HEK293 (cell line): Measurements from ENCODE around the gene GET3.

Experiments used
- CTCF ChIA-PET: fragments of 350-600 bp; formaldehyde crosslinking; extraction: SDS; loops from one replicate; lab custom pipeline; 2021; ENCODE audit warnings: antibody characterized with exemption; lab: Yijun Ruan, JAX
- POLR2A ChIA-PET: fragments of 300-600 bp; formaldehyde crosslinking; extraction: SDS; loops from one replicate; lab custom pipeline; 2020; ENCODE audit warnings: antibody characterized with exemption, inconsistent platforms; lab: Yijun Ruan, JAX
- H3K27ac ChIP-seq: fragments of 200-500 bp; sonication (Bioruptor generic); 2 replicates; pipeline ENCODE4 v1.5.1; 2014; ENCODE audit warnings: low read depth, low read length, control low read depth, inconsistent platforms; ENCODE audit errors: extremely low read depth
- H3K36me3 ChIP-seq, 2 experiments: fragments of 200-500 bp in 1 of 2; sonication (Bioruptor generic) in 1 of 2; 1 replicate in 1 of 2; 2 replicates in 1 of 2; pipeline ENCODE4 v1.5.1; 2014 to 2017; ENCODE audit warnings: inconsistent platforms in 2 of 2, low read length in 2 of 2; ENCODE audit not compliant: control insufficient read depth in 2 of 2, insufficient read depth in 1 of 2
- H3K4me1 ChIP-seq: fragments of 200-500 bp; sonication (Bioruptor generic); 2 replicates; pipeline ENCODE4 v1.5.1; 2014; ENCODE audit warnings: mild to moderate bottlenecking, low read length, inconsistent platforms; ENCODE audit not compliant: control insufficient read depth, insufficient read depth
- H3K4me3 ChIP-seq: 2 replicates; pipeline ENCODE4 v1.5.1; 2011; ENCODE audit warnings: low read depth, mild to moderate bottlenecking, control low read depth, low read length, moderate library complexity
- H3K9me3 ChIP-seq: fragments of 200-500 bp; sonication (Bioruptor generic); 2 replicates; pipeline ENCODE4 v1.5.1; 2014; ENCODE audit warnings: low read depth, low read length, inconsistent platforms; ENCODE audit not compliant: control insufficient read depth, insufficient read depth
- ELK4 ChIP-seq: IDR thresholded peaks from 2 replicates; pipeline ENCODE4 v1.6.1; 2011; ENCODE audit warnings: mild to moderate bottlenecking, low read depth, low read length, borderline replicate concordance
- HOXD13 ChIP-seq: sonication (generic); formaldehyde crosslinking; IDR thresholded peaks from 2 replicates; pipeline ENCODE4 v1.8.0; 2022; ENCODE audit warnings: missing genetic modification reagents, borderline replicate concordance
- IKZF3 ChIP-seq: fragments of 450-650 bp; IDR thresholded peaks from 2 replicates; pipeline ENCODE4 v1.5.0; 2018; ENCODE audit warnings: missing biosample characterization, mild to moderate bottlenecking, missing genetic modification characterization, moderate library complexity
- PBX3 ChIP-seq: sonication (generic); formaldehyde crosslinking; IDR thresholded peaks from 2 replicates; pipeline ENCODE4 v1.8.1; 2022; ENCODE audit warnings: mild to moderate bottlenecking, moderate library complexity, missing genetic modification reagents
- SP2 ChIP-seq: fragments of 450-650 bp; formaldehyde crosslinking; IDR thresholded peaks from 2 replicates; pipeline ENCODE4 v1.5.1; 2016; ENCODE audit warnings: missing biosample characterization, missing genetic modification characterization
- ZBTB17 ChIP-seq: fragments of 450-650 bp; formaldehyde crosslinking; IDR thresholded peaks from 2 replicates; pipeline ENCODE4 v1.5.1; 2016; ENCODE audit warnings: missing biosample characterization, missing genetic modification characterization
- ZFP37 ChIP-seq: fragments of 450-650 bp; formaldehyde crosslinking; IDR thresholded peaks from 2 replicates; pipeline ENCODE4 v1.5.1; 2016; ENCODE audit warnings: missing biosample characterization, missing genetic modification characterization
- ZIC2 ChIP-seq: fragments of 450-650 bp; formaldehyde crosslinking; IDR thresholded peaks from 2 replicates; pipeline ENCODE4 v1.5.1; 2016; ENCODE audit warnings: missing biosample characterization, missing genetic modification characterization
- ZNF112 ChIP-seq: fragments of 450-650 bp; formaldehyde crosslinking; IDR thresholded peaks from 2 replicates; pipeline ENCODE4 v1.5.0; 2017; ENCODE audit warnings: missing biosample characterization, missing genetic modification characterization
- ZNF184 ChIP-seq: fragments of 450-650 bp; IDR thresholded peaks from 2 replicates; pipeline ENCODE4 v1.5.1; 2018; ENCODE audit warnings: missing biosample characterization, mild to moderate bottlenecking, missing genetic modification characterization
- ZNF2 ChIP-seq: fragments of 450-650 bp; formaldehyde crosslinking; IDR thresholded peaks from 2 replicates; pipeline ENCODE4 v1.5.1; 2016; ENCODE audit warnings: missing biosample characterization, missing genetic modification characterization
- ZNF341 ChIP-seq: fragments of 450-650 bp; formaldehyde crosslinking; IDR thresholded peaks from 2 replicates; pipeline ENCODE4; 2016; ENCODE audit warnings: low read depth, missing biosample characterization, missing genetic modification characterization
- ZNF362 ChIP-seq: fragments of 450-650 bp; formaldehyde crosslinking; IDR thresholded peaks from 2 replicates; pipeline ENCODE4 v1.5.1; 2016; ENCODE audit warnings: missing biosample characterization, missing genetic modification characterization
- ZNF513 ChIP-seq: fragments of 450-650 bp; IDR thresholded peaks from 2 replicates; pipeline ENCODE4 v1.5.1; 2018; ENCODE audit warnings: missing biosample characterization, missing genetic modification characterization
- ZNF518A ChIP-seq: fragments of 450-650 bp; formaldehyde crosslinking; conservative IDR thresholded peaks from 2 replicates; pipeline ENCODE4 v1.5.1; 2016; ENCODE audit warnings: low read depth, missing biosample characterization, missing genetic modification characterization
- ZNF555 ChIP-seq: fragments of 450-650 bp; formaldehyde crosslinking; conservative IDR thresholded peaks from 2 replicates; pipeline ENCODE4 v1.5.1; 2017; ENCODE audit warnings: missing biosample characterization, mild to moderate bottlenecking, missing genetic modification characterization, inconsistent platforms
- ZNF560 ChIP-seq: fragments of 450-650 bp; formaldehyde crosslinking; IDR thresholded peaks from 2 replicates; pipeline ENCODE4 v1.5.1; 2017; ENCODE audit warnings: missing biosample characterization, missing genetic modification characterization, borderline replicate concordance
- ZNF610 ChIP-seq: fragments of 450-650 bp; formaldehyde crosslinking; IDR thresholded peaks from 2 replicates; pipeline ENCODE4 v1.5.1; 2016; ENCODE audit warnings: missing biosample characterization, missing genetic modification characterization, borderline replicate concordance
- ZNF626 ChIP-seq: fragments of 450-650 bp; sonication (Bioruptor Pico); formaldehyde crosslinking; IDR thresholded peaks from 2 replicates; pipeline ENCODE4 v1.5.1; 2018; ENCODE audit warnings: missing biosample characterization, missing genetic modification characterization, inconsistent platforms
- ZNF645 ChIP-seq: fragments of 450-650 bp; formaldehyde crosslinking; IDR thresholded peaks from 2 replicates; pipeline ENCODE4; 2016; ENCODE audit warnings: missing biosample characterization, missing genetic modification characterization
- ZNF830 ChIP-seq: fragments of 450-650 bp; IDR thresholded peaks from 2 replicates; pipeline ENCODE4 v1.5.0; 2018; ENCODE audit warnings: missing biosample characterization, missing genetic modification characterization, low read depth, mild to moderate bottlenecking, moderate library complexity

GET3 gene

GRCh38 chr19:12763100-12763499 lies 25.8 kb downstream of the GET3 start (continued):
- TF ChIP-seq ZNF830 (tag by site-specific recombination), result no peak
- TF ChIP-seq ZNF555 (tag by site-specific recombination), result no peak

- TF ChIP-seq HOXD13 (CRISPR knock-in tag) (no peak), ZNF610 (tag by site-specific recombination) (no peak), ZIC2 (no peak), ZNF362 (tag by site-specific recombination) (no peak), ZNF626 (tag by site-specific recombination) (no peak), ZFP37 (no peak), SP2 (tag by site-specific recombination) (no peak), ZNF645 (no peak), ZNF112 (tag by site-specific recombination) (no peak), PBX3 (CRISPR knock-in tag) (no peak)
- Histone ChIP-seq H3K36me3 (peaks cover 0 to 25% of the 10 kb centered on the region in 2 experiments; a peak in 2 of 3 replicates), H3K9me3 (no peaks in the 10 kb centered on the region), H3K4me1 (no peaks in the 10 kb centered on the region), H3K4me3 (no peak overlapping the region), H3K27ac (no peak overlapping the region)
- ChIA-PET CTCF (interaction anchor here (0.7 to 14.1 kb wide), 11 partner anchors 9 to 304 kb away, joined by 3 to 386 read pairs (median 7); partner anchors contain the start of genes JUNB, PRDX2, RNASEH2A and THSD8), POLR2A (interaction anchor here (1.2 to 1.4 kb wide), 2 partner anchors 43 to 83 kb away, joined by 3 to 7 read pairs; no protein-coding TSS in a partner anchor)
These were observed 27.4 kb downstream of the GET3 start for GRCh38 chr19:12764698-12765097.

GRCh38 chr19:12766051-12766521 lies 28.8 kb downstream of the GET3 start:
- H3K36me3 ChIP-seq, result peaks cover 0 to 39% of the 10 kb centered on the region in 2 experiments; a peak in 2 of 3 replicates
- POLR2A ChIA-PET, result interaction anchor here (0.6 to 3.1 kb wide), 9 partner anchors 9 to 1054 kb away, joined by 3 to 28 read pairs (median 5); partner anchors contain the start of gene JUNB
- TF ChIP-seq IKZF3 (tag by site-specific recombination) (peak; percentile 97), ZNF184 (tag by site-specific recombination) (no peak), ZNF518A (tag by site-specific recombination) (no peak), ZBTB17 (tag by site-specific recombination) (peak; percentile 95), ZNF513 (tag by site-specific recombination) (no peak), ZNF560 (tag by site-specific recombination) (no peak), ZNF341 (tag by site-specific recombination) (peak; percentile 96), ZNF2 (peak; percentile 67; the same call in 1 of the 2 replicates), ZNF610 (tag by site-specific recombination) (peak; percentile 95), ELK4 (no peak)

More at GRCh38 chr19:12766051-12766521, 28.8 kb downstream of the GET3 start:
- H3K9me3 ChIP-seq, result no peaks in the 10 kb centered on the region
- H3K27ac ChIP-seq, result no peak overlapping the region
- peak overlapping the region; percentile 44 for H3K4me3 ChIP-seq
- H3K4me1 ChIP-seq, result no peaks in the 10 kb centered on the region
- CTCF ChIA-PET, result interaction anchor here (0.5 to 14.1 kb wide), 28 partner anchors 8 to 167 kb away, joined by 3 to 386 read pairs (median 6); partner anchors contain the start of genes FARSA, FBXW9, JUNB and PRDX2
